Stimulated activated CD8-positive, alpha-beta memory T cell treated with anti-CD3 and anti-CD28 coated beads, Interleukin-4, amount 100 ng/mL, for 48 hours (primary cell): ENCODE data around the gene MDN1.
A peak's percentile ranks its signal among the peaks of the same experiment; 100 is the strongest.
"Not testable (repeated sequence)": the region's sequence is repeated elsewhere in the genome, so short reads cannot be mapped to it uniquely, and the experiment has no call there.

Experiments
- DNase-seq: peaks from one replicate; pipeline ENCODE4 v3.0.0-alpha.2; 2020

The MDN1 gene

GRCh38 chr6:89644864-89645263, 174.7 kb downstream of the MDN1 start:
- no peak for DNase-seq

- no peak for DNase-seq
Observed at GRCh38 chr6:89643406-89643805, 176.2 kb downstream of the MDN1 start.

- no peak for DNase-seq
Observed at GRCh38 chr6:89642956-89643355, 176.6 kb downstream of the MDN1 start.

- DNase-seq = not testable (repeated sequence)
Observed at GRCh38 chr6:89641581-89641980, 178.0 kb downstream of the MDN1 start.

DNA sequence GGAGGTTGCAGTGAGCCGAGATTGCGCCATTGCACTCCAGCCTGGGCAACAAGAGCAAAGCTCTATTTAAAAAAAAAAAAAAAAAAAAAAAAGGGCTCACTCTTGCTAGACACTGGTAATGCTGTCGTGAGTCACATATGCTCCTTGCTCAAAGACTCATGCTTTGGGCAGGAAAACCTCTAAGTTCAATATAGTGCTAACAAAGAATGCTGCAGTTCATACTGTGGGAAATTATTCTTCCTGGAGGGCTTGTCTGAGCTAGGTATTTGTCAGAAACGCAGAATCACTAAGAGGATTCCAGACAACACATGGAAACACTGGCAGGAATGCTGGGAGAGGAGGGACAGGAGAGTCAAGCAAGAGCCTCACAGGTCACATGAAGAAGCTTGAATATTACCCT, 178.8 kb downstream of the MDN1 start:
- no peak for DNase-seq

DNA sequence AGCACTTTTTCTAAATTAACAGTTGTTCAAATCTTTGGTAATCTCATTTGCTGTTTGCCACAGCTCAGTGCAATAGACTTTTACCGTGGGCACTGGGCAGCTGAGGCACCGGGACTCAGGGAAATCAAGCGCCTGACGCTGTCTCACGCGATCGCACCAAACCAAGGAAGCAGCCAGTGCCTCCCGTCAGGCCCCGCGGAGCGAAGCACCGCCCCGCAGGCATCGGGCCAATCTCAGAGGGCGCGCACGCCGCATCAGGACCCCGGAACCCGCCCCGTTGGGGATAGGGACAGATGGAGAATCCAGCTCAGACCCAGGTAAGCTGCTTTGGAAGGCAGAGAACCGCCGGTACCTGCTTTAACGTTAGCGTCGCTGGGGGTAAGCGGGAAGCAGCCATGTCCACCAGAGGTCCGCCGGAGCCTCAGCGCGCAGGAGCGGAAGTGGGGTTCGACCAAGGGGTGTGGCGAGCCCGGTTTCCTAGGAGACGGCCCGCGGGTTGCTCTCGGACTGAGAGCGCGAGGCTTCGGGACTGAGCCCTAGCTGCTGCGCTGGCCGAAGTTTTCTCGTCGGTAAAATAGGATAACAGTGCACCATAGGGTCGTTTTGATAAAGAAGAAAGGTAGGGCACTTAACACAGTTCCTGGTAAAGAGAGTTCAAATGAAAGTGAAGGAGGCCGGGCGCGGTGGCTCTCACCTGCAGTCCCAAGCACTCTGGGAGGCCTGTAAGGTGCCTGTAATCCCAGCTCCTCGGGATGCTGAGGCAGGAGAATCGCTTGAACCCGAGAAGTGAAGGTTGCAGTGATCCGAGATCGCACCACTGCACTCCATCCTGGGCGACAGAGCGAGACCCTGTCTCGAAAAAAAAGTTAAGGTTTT, 181.0 kb downstream of the MDN1 start, which contains the start of gene LYRM2:
Gene LYRM2, minus strand, starts transcription at position 428 of the 876 bp plus-strand sequence. Its CDS starts 31 bp downstream, at position 397.
- DNase-seq = peak; percentile 96

- DNase-seq = peak; percentile 30
Observed at GRCh38 chr6:89637960-89638319, 181.7 kb downstream of the MDN1 start.

DNA sequence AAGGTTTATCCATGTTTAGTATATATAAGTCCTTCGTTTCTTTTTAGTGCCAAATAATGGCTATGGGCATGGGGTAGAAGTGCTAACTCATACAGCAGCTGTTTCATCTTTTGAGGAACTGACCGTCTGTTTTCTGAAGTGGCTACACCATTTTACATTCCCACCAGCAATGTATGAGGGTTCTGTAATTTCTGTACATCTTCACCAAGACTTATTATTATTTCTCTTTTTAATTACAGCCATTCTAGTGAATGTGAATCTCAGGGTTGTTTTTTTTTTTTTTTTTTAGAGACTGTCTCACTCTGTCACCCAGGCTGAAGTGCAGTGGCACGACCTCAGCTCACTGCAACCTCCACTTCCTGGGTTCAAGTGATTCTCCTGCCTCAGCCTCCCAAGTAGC, 183.2 kb downstream of the MDN1 start:
- DNase-seq = not testable (repeated sequence)

DNA sequence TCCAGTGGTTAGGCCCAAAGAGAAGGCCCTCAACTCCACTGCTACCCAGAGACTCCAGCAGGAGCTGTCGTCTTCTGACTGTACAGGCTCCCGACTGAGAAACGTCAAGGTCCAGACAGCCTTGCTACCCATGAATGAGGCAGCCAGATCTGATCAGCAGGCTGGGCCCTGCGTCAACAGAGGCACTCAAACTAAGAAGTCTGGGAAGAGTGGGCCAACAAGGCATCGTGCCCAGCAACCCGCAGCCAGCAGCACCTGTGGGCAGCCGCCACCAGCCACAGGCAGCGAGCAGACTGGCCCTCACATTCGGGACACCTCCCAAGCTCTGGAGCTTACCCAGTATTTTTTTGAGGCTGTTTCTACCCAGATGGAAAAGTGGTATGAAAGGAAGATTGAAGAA, 189.1 kb downstream of the MDN1 start:
- DNase-seq = no peak

- no peak for DNase-seq
Observed at GRCh38 chr6:89623749-89624148, 195.8 kb downstream of the MDN1 start.

DNA sequence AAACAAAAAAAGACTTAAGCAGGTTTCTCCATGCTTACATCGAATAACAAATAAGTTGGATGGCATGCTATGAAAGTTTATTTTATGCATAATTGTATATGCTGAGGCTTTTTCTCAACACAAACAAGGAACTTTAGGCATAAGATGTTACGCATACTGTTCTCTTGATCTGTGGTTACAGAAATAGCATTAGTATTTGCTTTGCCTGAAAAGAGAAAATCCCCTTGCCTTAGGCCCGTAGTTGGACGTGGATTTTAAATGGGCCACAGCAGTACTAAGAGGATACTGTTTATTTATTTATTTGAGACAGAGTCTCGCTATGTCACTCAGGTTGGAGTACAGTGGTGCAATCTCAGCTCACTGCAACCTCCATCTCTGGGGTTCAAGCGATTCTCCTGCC, 200.0 kb downstream of the MDN1 start:
- DNase-seq = no peak

DNA sequence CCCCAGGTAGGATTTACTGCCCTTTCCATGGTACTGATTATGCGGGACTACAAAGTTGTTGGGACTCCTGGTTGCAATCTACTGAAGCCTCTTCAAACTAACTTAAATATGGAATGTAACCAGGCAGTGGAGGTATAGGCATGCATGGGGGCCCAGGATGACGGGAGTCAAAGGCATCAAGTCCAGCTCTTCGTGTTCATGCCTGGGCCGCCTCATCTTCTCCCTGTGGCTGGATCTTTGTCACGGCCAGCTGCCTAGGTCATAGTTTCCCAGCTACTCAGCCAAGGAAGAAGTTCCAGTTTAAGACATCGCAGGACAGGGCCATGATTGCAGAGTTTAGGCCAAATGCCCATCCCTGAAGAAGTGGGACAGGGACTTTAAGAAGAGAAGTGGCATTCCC, 201.6 kb downstream of the MDN1 start:
- DNase-seq = no peak

DNA sequence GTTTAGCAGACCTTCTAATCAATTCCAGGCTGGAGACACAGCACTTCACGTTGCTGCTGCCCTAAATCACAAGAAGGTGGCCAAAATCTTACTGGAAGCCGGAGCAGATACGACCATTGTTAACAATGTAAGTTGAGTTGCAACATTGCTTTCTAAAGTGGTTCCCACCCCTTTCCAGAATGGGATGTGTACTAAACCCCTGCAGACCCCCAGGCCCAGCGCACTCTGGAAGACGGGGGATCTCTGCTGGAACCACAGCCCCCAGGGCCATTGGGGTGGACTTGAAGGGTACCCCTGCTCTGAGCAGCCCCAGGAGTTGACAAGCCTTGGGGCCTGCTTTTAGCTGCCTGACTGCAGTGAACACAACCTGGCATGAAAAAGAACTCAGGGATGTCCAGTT, 203.1 kb downstream of the MDN1 start:
- no peak for DNase-seq

DNA sequence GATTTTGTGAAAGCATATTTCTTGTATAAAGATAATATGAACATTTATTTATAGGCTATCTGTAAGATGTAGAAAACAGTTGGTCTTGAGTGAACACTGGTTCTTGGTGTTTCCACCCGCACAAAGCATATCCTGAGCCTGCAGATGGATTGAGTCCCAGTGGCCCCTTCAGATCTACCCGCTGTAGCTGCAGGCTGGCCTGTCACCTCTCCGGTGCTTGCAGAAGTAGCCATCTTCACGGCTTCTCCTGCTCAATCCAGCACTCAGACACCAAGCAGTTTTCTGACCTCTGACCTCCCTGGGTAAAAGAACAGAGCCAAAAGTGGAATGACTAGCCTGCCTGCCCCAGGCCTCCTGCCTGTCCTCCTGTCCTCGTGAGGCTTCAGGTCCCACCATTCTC, 203.7 kb downstream of the MDN1 start:
- DNase-seq = no peak

DNA sequence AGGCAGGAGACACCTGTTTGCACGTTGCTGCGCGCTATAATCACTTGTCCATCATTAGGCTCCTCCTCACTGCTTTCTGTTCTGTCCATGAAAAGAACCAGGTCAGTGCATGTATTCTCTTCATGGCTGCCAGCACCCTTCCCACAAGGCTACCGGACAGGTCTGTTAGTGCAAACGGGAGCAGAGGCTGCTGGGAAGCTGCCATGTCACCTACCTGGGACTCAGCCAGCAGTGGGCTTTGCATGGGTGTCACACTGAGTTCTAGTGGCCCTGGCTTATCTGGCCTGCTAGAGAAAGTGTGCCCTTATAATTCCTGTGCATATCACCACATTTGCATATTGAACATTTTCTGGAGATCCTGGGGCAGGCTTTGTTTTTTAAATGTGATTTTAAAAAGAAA, 205.8 kb downstream of the MDN1 start:
- DNase-seq = no peak

GRCh38 chr6:89612121-89612520, 207.5 kb downstream of the MDN1 start:
- no peak for DNase-seq

DNA sequence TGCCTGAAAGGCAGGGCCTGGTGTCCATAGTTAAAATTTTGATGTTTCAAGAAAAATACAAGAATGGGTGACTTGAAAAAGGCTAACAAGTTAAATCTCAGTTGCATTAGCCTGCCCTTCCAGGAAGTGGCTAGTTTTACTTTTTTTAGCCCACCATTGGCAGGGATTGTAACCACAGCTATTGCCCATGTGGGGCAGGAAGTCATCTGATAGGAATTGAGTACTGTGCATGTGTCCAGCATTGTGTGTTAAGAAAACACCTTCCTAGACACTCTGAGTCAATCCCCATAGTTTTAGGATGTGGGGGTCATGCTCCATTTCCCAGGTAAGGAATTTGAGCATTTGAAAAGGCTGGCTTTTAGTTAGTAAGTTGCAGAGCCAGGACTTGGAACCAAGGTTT, 207.9 kb downstream of the MDN1 start:
- no peak for DNase-seq

DNA sequence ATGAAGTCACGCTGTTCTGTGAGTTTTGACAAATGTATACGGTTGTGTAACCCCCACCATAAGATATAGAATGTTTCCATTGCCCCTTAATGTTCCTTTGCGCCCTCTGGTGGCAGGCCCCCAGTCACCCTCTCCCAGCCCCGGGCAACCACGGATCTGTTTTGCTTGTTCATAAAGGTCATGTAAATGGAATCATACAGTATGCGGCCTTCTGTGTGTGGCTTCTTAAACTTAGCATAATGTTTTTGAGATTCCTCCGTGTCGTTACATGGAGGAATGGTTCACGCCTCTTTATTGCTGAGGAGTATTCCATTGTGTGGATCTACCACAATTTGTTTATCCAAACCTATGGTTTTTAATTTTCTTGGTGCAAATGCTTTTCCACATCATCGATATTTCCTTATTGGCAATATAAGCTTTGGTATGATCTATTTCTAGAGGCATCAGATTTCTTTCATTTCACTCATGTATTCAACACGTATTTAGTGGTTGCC, 209.4 kb downstream of the MDN1 start:
- peak; percentile 92 for DNase-seq

DNA sequence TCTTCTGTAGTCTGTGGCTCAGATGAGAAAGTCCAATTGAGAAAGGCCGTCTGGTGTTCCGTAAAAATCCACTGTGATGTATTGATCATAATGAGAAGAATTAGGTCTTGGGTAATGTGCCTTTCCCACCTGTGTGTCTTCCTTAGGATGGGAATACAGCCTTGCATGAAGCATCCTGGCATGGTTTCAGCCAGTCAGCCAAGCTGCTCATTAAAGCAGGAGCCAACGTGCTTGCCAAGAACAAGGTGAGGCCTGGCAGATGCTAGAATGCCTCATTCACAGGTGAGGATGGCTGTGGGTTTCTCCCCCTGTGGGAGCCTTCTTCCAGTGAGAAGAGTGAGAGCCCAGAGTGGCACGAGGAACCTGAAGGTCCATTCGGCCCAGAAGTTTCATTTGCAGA, 213.7 kb downstream of the MDN1 start:
- DNase-seq = no peak

GRCh38 chr6:89604653-89605052, 214.9 kb downstream of the MDN1 start:
- DNase-seq = no peak

- no peak for DNase-seq
Observed at GRCh38 chr6:89602166-89602565, 217.4 kb downstream of the MDN1 start.

- no peak for DNase-seq
Observed at GRCh38 chr6:89599727-89600126, 219.9 kb downstream of the MDN1 start.

- DNase-seq = no peak
Observed at GRCh38 chr6:89597988-89598387, 221.6 kb downstream of the MDN1 start.

DNA sequence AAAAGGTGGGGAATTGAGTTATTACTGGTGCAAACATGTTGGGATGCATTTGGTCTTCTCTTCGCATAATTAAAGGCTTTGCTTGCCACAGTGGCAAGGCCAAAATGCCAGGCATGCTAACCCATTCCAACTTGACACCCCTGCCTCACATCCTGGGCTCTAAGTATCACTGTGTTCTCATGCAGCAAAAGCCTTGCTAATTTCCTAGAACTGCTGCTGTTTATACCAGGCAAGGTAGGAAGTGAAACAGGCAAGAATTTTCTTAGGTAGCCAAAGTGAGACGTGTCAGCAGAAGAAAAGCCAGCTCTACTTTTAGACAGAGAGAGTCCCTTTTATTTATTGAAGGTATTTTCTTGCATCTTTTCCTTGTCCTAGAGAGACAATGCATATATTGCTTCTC, 222.2 kb downstream of the MDN1 start:
- DNase-seq = no peak

- no peak for DNase-seq
Observed at GRCh38 chr6:89596484-89596883, 223.1 kb downstream of the MDN1 start.
